GM23338 (cell line): ENCODE results near the gene ARHGAP1. TPM values are rescaled to one million over a fixed set of nuclear protein-coding genes. Genes with fewer than 3 reads are reported as not detected.

Experiments used
- ATAC-seq: fragments of 200-7000 bp; cut with Tn5 transposase; 3 replicates; pipeline ENCODE4 v1.9.1; 2020
- DNase-seq: peaks from one replicate; pipeline ENCODE4 v3.0.0-alpha.2; 2015; ENCODE audit warnings: low spot score
- H2AFZ ChIP-seq: fragments of 200-600 bp; sonication (generic); 2 replicates; pipeline ENCODE4 v1.8.0; 2016; ENCODE audit warnings: antibody characterized with exemption, mild to moderate bottlenecking, moderate library complexity
- H3F3A ChIP-seq: fragments of 200-600 bp; sonication (generic); replicated peaks from 2 replicates; pipeline ENCODE4 v1.8.0; 2017; ENCODE audit warnings: antibody characterized with exemption, mixed run types, low read depth
- H3K27ac ChIP-seq: fragments of 200-600 bp; sonication (generic); 2 replicates; pipeline ENCODE4 v1.6.1; 2016; ENCODE audit warnings: low read depth
- H3K27me3 ChIP-seq: fragments of 200-600 bp; sonication (generic); 2 replicates; pipeline ENCODE4 v1.8.0; 2016; ENCODE audit warnings: mild to moderate bottlenecking, mixed run types, moderate library complexity; ENCODE audit not compliant: insufficient read depth
- H3K36me3 ChIP-seq: fragments of 200-600 bp; sonication (generic); 2 replicates; pipeline ENCODE4 v1.8.0; 2016; ENCODE audit warnings: mild to moderate bottlenecking; ENCODE audit not compliant: insufficient read depth
- H3K4me1 ChIP-seq: fragments of 200-600 bp; sonication (generic); 2 replicates; pipeline ENCODE4 v1.8.0; 2016; ENCODE audit warnings: mild to moderate bottlenecking, moderate library complexity; ENCODE audit not compliant: insufficient read depth
- H3K4me2 ChIP-seq: fragments of 200-600 bp; sonication (generic); 2 replicates; pipeline ENCODE4 v1.7.1; 2017; ENCODE audit warnings: mixed run types
- H3K4me3 ChIP-seq: fragments of 200-600 bp; sonication (generic); 2 replicates; pipeline ENCODE4 v1.6.1; 2016; ENCODE audit warnings: mixed run types
- H3K79me2 ChIP-seq: fragments of 200-600 bp; sonication (generic); replicated peaks from 2 replicates; pipeline ENCODE4 v1.8.0; 2017; ENCODE audit warnings: mild to moderate bottlenecking; ENCODE audit not compliant: insufficient read depth
- H3K9me2 ChIP-seq: fragments of 200-600 bp; sonication (generic); 2 replicates; pipeline ENCODE4 v1.8.0; 2017; ENCODE audit not compliant: insufficient read depth
- H4K20me1 ChIP-seq: fragments of 200-600 bp; sonication (generic); replicated peaks from 2 replicates; pipeline ENCODE4 v1.8.0; 2017; ENCODE audit warnings: mild to moderate bottlenecking; ENCODE audit not compliant: insufficient read depth
- H3K27ac Mint-ChIP-seq: 2 replicates; pipeline ENCODE4 v1.8.0; 2020; ENCODE audit warnings: inconsistent platforms, mild to moderate bottlenecking, moderate library complexity, mixed read lengths
- H3K27me3 Mint-ChIP-seq: 3 replicates; pipeline ENCODE4 v1.8.0; 2022; ENCODE audit warnings: low read depth, mild to moderate bottlenecking, moderate library complexity, mixed read lengths, inconsistent platforms; ENCODE audit not compliant: insufficient read depth, poor library complexity
- H3K36me3 Mint-ChIP-seq: 3 replicates; pipeline ENCODE4 v1.8.0; 2021; ENCODE audit warnings: low read depth, mild to moderate bottlenecking, inconsistent platforms, moderate library complexity, mixed read lengths
- H3K4me1 Mint-ChIP-seq: 3 replicates; pipeline ENCODE4 v1.8.0; 2020; ENCODE audit warnings: mild to moderate bottlenecking, inconsistent platforms, mixed read lengths
- H3K4me3 Mint-ChIP-seq: 3 replicates; pipeline ENCODE4 v1.8.0; 2021; ENCODE audit warnings: moderate library complexity, mild to moderate bottlenecking, inconsistent platforms, mixed read lengths
- H3K9me3 Mint-ChIP-seq: 3 replicates; pipeline ENCODE4 v1.8.0; 2020; ENCODE audit warnings: moderate library complexity, mild to moderate bottlenecking, inconsistent platforms, mixed read lengths
- CREB1 ChIP-seq: fragments of 250-450 bp; sonication (Bioruptor Pico); IDR thresholded peaks from 2 replicates; pipeline ENCODE4 v1.5.0; 2020; ENCODE audit warnings: low read depth, mild to moderate bottlenecking, moderate library complexity
- CTCF ChIP-seq, 2 experiments: fragments of 200-600 bp in 1 of 2; sonication (generic) in 1 of 2; conservative IDR thresholded peaks; 2 replicates each; pipeline versions ENCODE4 v1.5.1 to v1.6.1; 2016 to 2017; ENCODE audit warnings: antibody characterized with exemption in 2 of 2, low read depth in 2 of 2, mild to moderate bottlenecking in 2 of 2, moderate library complexity in 1 of 2
- ETS1 ChIP-seq: IDR thresholded peaks from 2 replicates; pipeline ENCODE4 v1.6.1; 2016; ENCODE audit warnings: antibody characterized with exemption
- EZH2 ChIP-seq: fragments of 200-600 bp; sonication (generic); IDR thresholded peaks from one replicate; pipeline ENCODE4 v1.8.0; 2017; ENCODE audit warnings: antibody characterized with exemption, mild to moderate bottlenecking, low read depth; ENCODE audit not compliant: unreplicated experiment
- EZH2phosphoT487 ChIP-seq: fragments of 200-600 bp; sonication (generic); IDR thresholded peaks from one replicate; pipeline ENCODE4 v1.8.1; 2018; ENCODE audit warnings: antibody characterized with exemption; ENCODE audit not compliant: unreplicated experiment
- JUNB ChIP-seq: IDR thresholded peaks from one replicate; pipeline ENCODE4 v1.6.1; 2016; ENCODE audit warnings: antibody characterized with exemption; ENCODE audit not compliant: unreplicated experiment
- NANOG ChIP-seq: IDR thresholded peaks from 2 replicates; pipeline ENCODE4 v1.6.1; 2016; ENCODE audit warnings: antibody characterized with exemption, borderline replicate concordance
- POLR2AphosphoS5 ChIP-seq: IDR thresholded peaks from 2 replicates; pipeline ENCODE4 v1.6.1; 2016; ENCODE audit warnings: antibody characterized with exemption, low read depth
- STAT1 ChIP-seq: IDR thresholded peaks from one replicate; pipeline ENCODE4 v1.6.1; 2016; ENCODE audit warnings: antibody characterized with exemption; ENCODE audit not compliant: unreplicated experiment
- ZNF114 ChIP-seq: fragments of 250-450 bp; sonication (Bioruptor Pico); IDR thresholded peaks from 2 replicates; pipeline ENCODE4 v1.5.0; 2020; ENCODE audit warnings: mild to moderate bottlenecking, moderate library complexity
- ZNF331 ChIP-seq: fragments of 250-450 bp; sonication (Bioruptor Pico); IDR thresholded peaks from 2 replicates; pipeline ENCODE4 v1.5.0; 2020; ENCODE audit warnings: low read depth, mild to moderate bottlenecking, moderate library complexity
- ZNF462 ChIP-seq: fragments of 250-450 bp; sonication (Bioruptor Pico); IDR thresholded peaks from 2 replicates; pipeline ENCODE4 v1.5.0; 2020; ENCODE audit warnings: mild to moderate bottlenecking, moderate library complexity
- polyA plus RNA-seq: library from polyadenylated mRNA; unstranded; fragments of >200 nt; fragmentation: Nextera tagmentation; extraction: Ambion mirVana; gene quantifications from 2 replicates; pipeline ENCODE4 v1.2.1, GENCODE V29; 2016
- total RNA-seq: library from RNA; depleted of rRNA; stranded (reverse); fragments of >200 nt; shearing (Covaris generic); gene quantifications from 2 replicates; pipeline ENCODE4 v1.2.3, GENCODE V29; 2014

The ARHGAP1 gene
- total and polyA plus RNA-seq, 2 experiments from 2014 or later = 23.4 to 38.1 TPM

- Histone ChIP-seq H3K4me3 (no peak overlapping the region), H3K4me2 (no peak overlapping the region), H3K4me1 (no peaks in the 10 kb centered on the region), H3K79me2 (no peaks in the 10 kb centered on the region), H2AFZ (no peak overlapping the region), H3K27me3 (no peaks in the 10 kb centered on the region), H3K9me2 (no peaks in the 10 kb centered on the region), H3K36me3 (peaks cover 5% of the 10 kb centered on the region), H4K20me1 (no peaks in the 10 kb centered on the region; the same call in 1 of the 2 replicates), H3F3A (0 out of 2 replicates have a peak, but pooled peaks cover 13% of the 10 kb centered on the region), H3K27ac (no peak overlapping the region)
- H3K27me3 Mint-ChIP-seq = peaks cover 8% of the 10 kb centered on the region
- H3K36me3 Mint-ChIP-seq = peaks cover 23% of the 10 kb centered on the region
- no peaks in the 10 kb centered on the region; the same call in 2 of the 3 replicates for H3K9me3 Mint-ChIP-seq
- H3K27ac Mint-ChIP-seq = no peak overlapping the region
- TF ChIP-seq JUNB (no peak), ZNF331 (CRISPR knock-in tag) (no peak), CREB1 (CRISPR knock-in tag) (no peak), CTCF (conservative IDR thresholded peaks at IDR 0.05; ENCODE audit: low read depth in 2 of 2) (no peak), EZH2phosphoT487 (no peak), NANOG (no peak), ZNF462 (CRISPR knock-in tag) (no peak), STAT1 (no peak), EZH2 (no peak), ZNF114 (CRISPR knock-in tag) (no peak), ETS1 (no peak), POLR2AphosphoS5 (no peak)
- peaks cover 7% of the 10 kb centered on the region; the same call in 2 of the 3 replicates for H3K4me1 Mint-ChIP-seq
- ATAC-seq (no peak), DNase-seq (no peak)
- no peak overlapping the region for H3K4me3 Mint-ChIP-seq
Observed at GRCh38 chr11:46737699-46738098, 37.3 kb upstream of the ARHGAP1 start.
